GM19239 (cell line): Measurements from ENCODE around the gene CABP4.

ENCODE experiments used
- DNase-seq: peaks from one replicate; pipeline ENCODE4 v3.0.0; 2011; ENCODE audit warnings: low spot score; ENCODE audit not compliant: insufficient read length
- FAIRE-seq: peaks from 2 replicates; lab custom pipeline; 2011; peaks lifted over from hg19 to GRCh38; lab: Jason Lieb, UNC

Gene CABP4

GRCh38 chr11:67505605-67506396 lies 50.6 kb downstream of the CABP4 start:
- DNase-seq, result peak; percentile 85
- peak; percentile 89 for FAIRE-seq

- no peak for FAIRE-seq
- DNase-seq, result no peak
These were observed 51.4 kb downstream of the CABP4 start for GRCh38 chr11:67506426-67507051.

- FAIRE-seq (peak; percentile 59), DNase-seq (no peak)
These were observed 52.2 kb downstream of the CABP4 start for GRCh38 chr11:67507242-67507863.

GRCh38 chr11:67507864-67508485 lies 52.8 kb downstream of the CABP4 start, which contains the start of gene CDK2AP2:
Gene CDK2AP2, minus strand, starts transcription at chr11:67508162. Its CDS starts 80 bp downstream, at chr11:67508082.
- DNase-seq (peak; percentile 91), FAIRE-seq (peak; percentile 97)

GRCh38 chr11:67508486-67509121 lies 53.5 kb downstream of the CABP4 start:
- DNase-seq (peak; percentile 94), FAIRE-seq (no peak)

- no peak for FAIRE-seq
- no peak for DNase-seq
These were observed 54.8 kb downstream of the CABP4 start for GRCh38 chr11:67510023-67510345.
